ENCODE measurements around the gene TBC1D1.
A peak's percentile ranks its signal among the peaks of the same experiment; 100 is the strongest.

Gene TBC1D1

GRCh38 chr4:38030023-38030422 is 139.1 kb downstream of the TBC1D1 start:
- TF ChIP-seq, protein P1, sequence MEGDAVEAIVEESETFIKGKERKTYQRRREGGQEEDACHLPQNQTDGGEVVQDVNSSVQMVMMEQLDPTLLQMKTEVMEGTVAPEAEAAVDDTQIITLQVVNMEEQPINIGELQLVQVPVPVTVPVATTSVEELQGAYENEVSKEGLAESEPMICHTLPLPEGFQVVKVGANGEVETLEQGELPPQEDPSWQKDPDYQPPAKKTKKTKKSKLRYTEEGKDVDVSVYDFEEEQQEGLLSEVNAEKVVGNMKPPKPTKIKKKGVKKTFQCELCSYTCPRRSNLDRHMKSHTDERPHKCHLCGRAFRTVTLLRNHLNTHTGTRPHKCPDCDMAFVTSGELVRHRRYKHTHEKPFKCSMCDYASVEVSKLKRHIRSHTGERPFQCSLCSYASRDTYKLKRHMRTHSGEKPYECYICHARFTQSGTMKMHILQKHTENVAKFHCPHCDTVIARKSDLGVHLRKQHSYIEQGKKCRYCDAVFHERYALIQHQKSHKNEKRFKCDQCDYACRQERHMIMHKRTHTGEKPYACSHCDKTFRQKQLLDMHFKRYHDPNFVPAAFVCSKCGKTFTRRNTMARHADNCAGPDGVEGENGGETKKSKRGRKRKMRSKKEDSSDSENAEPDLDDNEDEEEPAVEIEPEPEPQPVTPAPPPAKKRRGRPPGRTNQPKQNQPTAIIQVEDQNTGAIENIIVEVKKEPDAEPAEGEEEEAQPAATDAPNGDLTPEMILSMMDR (IDR thresholded peaks at IDR 0.05; ENCODE audit: low read depth, low read length, missing control alignments): no peak
- H3K4me3 ChIP-seq (ENCODE audit: low read depth, low read length): no peak overlapping the region
- in situ Hi-C loops (cut with HindIII; ENCODE audit: low sequenced_read_pairs): no loop called here
- peak; percentile 16 for DNase-seq (ENCODE audit: low read depth)

DNA sequence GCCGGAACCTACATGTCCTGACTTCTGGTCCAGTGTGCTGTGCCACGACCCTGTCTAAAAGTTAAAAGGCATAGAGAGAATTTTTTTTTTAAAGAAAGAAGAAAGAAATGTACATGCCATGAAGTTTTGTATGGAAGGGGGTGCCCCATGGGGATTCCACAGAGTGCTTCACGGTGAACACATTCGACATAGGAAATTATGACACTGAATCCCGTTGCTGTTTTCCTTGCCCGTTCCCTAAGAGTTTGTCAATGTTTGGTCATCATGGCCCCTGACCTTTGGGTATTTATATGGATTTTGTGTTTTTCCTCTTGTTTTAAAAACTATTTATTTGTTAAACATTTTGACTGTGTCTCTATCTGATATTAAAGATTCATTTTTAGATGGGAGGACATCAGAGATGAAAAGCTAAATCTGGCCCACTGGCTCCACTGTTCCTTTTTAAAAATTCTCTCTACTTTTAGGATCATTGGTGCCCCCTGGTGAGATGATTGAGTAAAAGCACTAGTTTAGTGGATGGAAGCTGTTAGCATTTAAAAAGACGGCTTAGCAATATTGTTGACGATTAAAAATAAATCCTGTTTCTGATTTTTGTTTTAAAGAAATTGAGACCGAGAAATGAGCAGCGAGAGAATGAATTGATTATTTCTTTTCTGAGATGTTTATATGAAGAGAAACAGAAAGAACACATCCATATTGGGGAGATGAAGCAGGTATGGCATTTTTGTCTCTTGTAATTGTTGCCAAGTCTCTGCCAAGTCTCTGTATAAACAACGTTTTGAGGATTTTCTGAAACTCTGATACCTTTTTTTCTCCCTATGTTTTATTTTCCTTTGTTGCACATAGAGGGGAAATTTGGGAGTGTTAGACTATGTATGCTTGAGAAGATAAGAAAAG is 144.3 kb downstream of the TBC1D1 start:
- peak; percentile 60 for DNase-seq (ENCODE audit: low read depth)
- H3K4me3 ChIP-seq (ENCODE audit: low read depth, low read length): no peak overlapping the region
- in situ Hi-C loops (cut with HindIII; ENCODE audit: low sequenced_read_pairs): no loop called here
- TF ChIP-seq, protein P1 (IDR thresholded peaks at IDR 0.05; ENCODE audit: low read depth, low read length, missing control alignments): peak; percentile 61

DNA sequence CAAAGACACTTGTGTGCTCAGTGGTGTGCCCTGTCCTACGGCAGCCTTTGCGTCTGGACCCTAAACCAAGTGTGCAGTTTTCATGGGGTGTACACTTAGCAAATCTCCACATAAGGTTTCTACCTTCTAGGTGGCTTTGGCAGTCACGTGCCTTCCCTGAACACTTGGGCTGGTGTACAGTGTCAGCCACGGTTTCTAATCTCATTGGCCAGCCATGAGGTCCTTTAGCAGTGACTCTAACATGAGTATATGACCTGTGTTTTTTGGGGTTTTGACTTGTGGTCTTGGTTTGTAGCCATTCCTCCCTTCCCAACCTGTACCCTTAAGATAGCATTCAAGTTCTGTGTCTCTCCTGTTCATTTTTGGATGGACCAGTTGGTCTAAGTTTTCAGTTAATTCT is 145.7 kb downstream of the TBC1D1 start:
- TF ChIP-seq, protein P1 (IDR thresholded peaks at IDR 0.05; ENCODE audit: low read depth, low read length, missing control alignments): no peak
- in situ Hi-C loops (cut with HindIII; ENCODE audit: low sequenced_read_pairs): no loop called here
- H3K4me3 ChIP-seq (ENCODE audit: low read depth, low read length): no peak overlapping the region

GRCh38 chr4:38037612-38038011 is 146.7 kb downstream of the TBC1D1 start:
- in situ Hi-C loops (cut with HindIII; ENCODE audit: low sequenced_read_pairs): no loop called here
- no peak for DNase-seq (ENCODE audit: low read depth)
- TF ChIP-seq, protein P1 (IDR thresholded peaks at IDR 0.05; ENCODE audit: low read depth, low read length, missing control alignments): no peak
- H3K4me3 ChIP-seq (ENCODE audit: low read depth, low read length): no peak overlapping the region

More for the DNA sequence above, 145.7 kb downstream of the TBC1D1 start:
- DNase-seq (ENCODE audit: low read depth): no peak

DNA sequence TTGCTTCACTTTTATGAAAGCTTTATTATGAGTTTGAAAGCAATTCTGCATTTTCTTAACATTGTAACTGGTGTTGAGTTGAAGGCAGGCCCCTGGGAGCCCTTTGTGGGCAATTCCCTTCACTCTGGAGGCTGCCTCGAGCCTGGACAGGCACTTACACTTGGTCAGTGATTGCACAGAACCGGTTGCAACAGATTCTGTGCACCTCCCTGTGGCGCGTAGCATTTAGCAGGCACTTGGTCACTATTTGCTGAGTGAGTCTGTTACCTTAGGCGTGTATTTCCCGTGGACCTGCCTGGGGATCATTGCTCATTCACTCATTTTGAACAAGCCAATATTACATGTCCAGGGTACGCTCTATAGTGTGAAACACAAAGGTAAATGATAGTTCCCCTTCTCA is 149.7 kb downstream of the TBC1D1 start:
- no peak overlapping the region for H3K4me3 ChIP-seq (ENCODE audit: low read depth, low read length)
- no peak for DNase-seq (ENCODE audit: low read depth)
- TF ChIP-seq, protein P1 (IDR thresholded peaks at IDR 0.05; ENCODE audit: low read depth, low read length, missing control alignments): no peak
- in situ Hi-C loops (cut with HindIII; ENCODE audit: low sequenced_read_pairs): no loop called here

GRCh38 chr4:38044060-38044459 is 153.2 kb downstream of the TBC1D1 start:
- in situ Hi-C loops (cut with HindIII; ENCODE audit: low sequenced_read_pairs): no loop called here
- no peak for DNase-seq (ENCODE audit: low read depth)
- no peak overlapping the region for H3K4me3 ChIP-seq (ENCODE audit: low read depth, low read length)
- TF ChIP-seq, protein P1 (IDR thresholded peaks at IDR 0.05; ENCODE audit: low read depth, low read length, missing control alignments): no peak

Data from astrocyte of the cerebellum (primary cell).